Psoas muscle (tissue), 8 donors: ENCODE results near the gene KIF3C. TPM values are rescaled to one million over a fixed set of nuclear protein-coding genes. Genes with fewer than 3 reads are reported as not detected.

ENCODE experiments used
- ATAC-seq, 4 donors: fragments of 200-7000 bp; cut with Tn5 transposase; one replicate each; pipeline ENCODE4 v1.9.1; 2020; ENCODE audit warnings: moderate library complexity in 3 of 4, mild to moderate bottlenecking in 2 of 4
- DNase-seq, 2 donors: peaks; one replicate each; pipeline ENCODE4 v3.0.0-alpha.2; 2020
- H3K27ac ChIP-seq: fragments of 200-600 bp; one replicate; pipeline ENCODE4 v1.8.0; 2022
- H3K27me3 ChIP-seq, 3 donors: fragments of 200-600 bp in 1 of 3; one replicate each; pipeline versions ENCODE4 v1.6.1 to v1.8.0; 2013 to 2022; ENCODE audit warnings: low read length in 2 of 3, mild to moderate bottlenecking in 2 of 3, moderate library complexity in 1 of 3; ENCODE audit not compliant: insufficient read depth in 3 of 3
- H3K36me3 ChIP-seq, 2 donors: fragments of 200-600 bp in 1 of 2; one replicate each; pipeline versions ENCODE4 v1.6.1 to v1.8.0; 2013 to 2022; ENCODE audit warnings: low read depth in 1 of 2, mild to moderate bottlenecking in 1 of 2, moderate library complexity in 1 of 2; ENCODE audit not compliant: insufficient read depth in 1 of 2
- H3K4me1 ChIP-seq: fragments of 200-600 bp; one replicate; pipeline ENCODE4 v1.8.0; 2022
- H3K4me3 ChIP-seq: fragments of 200-600 bp; one replicate; pipeline ENCODE4 v1.8.0; 2022; ENCODE audit warnings: mild to moderate bottlenecking
- H3K9me3 ChIP-seq: fragments of 200-600 bp; one replicate; pipeline ENCODE4 v1.8.0; 2022
- CTCF ChIP-seq: fragments of 200-600 bp; IDR thresholded peaks from one replicate; pipeline ENCODE4 v1.8.0; 2022; ENCODE audit warnings: antibody characterized with exemption
- WGBS, 3 donors: extraction: QIAGEN DNeasy Blood & Tissue Kit; methylation state at CpG; one replicate each; pipeline versions ENCODE4 v1.1.6 to v1.1.7; 2013; 5-methylcytosine and 5-hydroxymethylcytosine counted together
- intact Hi-C, 2 donors: fragments of 100-400 bp; cut with DNase I; formaldehyde crosslinking; loops; one replicate each; pipeline versions ENCODE4 v1.11.0 to v1.14.2; 2022
- polyA plus RNA-seq, 3 donors: library from polyadenylated mRNA; stranded (reverse); fragments of 200-250 nt; gene quantifications; one replicate each; pipeline ENCODE4 v1.2.3, GENCODE V29; 2013
- total RNA-seq, 4 donors: library from RNA; stranded (reverse); fragmentation: NEBNext Ultra II Directional in 2 of 4; extraction: Animal tissue kit (Norgen Biotek cat#: 25700) in 2 of 4; gene quantifications; one replicate each; pipeline versions ENCODE4 v1.2.1 to v1.2.4, GENCODE V29; 2021 to 2023
- donor health status: healthy with polysubstance abuse.
- donor health status: DM: no; HTN: no; CAD: no; lungs with moderate emphysema.
- donor health status: Bipolar disorder and iron deficiency.
- donor health status: healthy.
- donor health status: DM: yes; HTN: yes; CAD: no.
- donor health status: DM: no; HTN: no; CAD: no.
- donor health status: DM: no; HTN: no; CAD: no.
- donor health status: DM: yes; HTN: yes; CAD: no.

The KIF3C gene
- total and polyA plus RNA-seq, 7 donors: 0.82 to 3.3 (median 1.7) TPM

GRCh38 chr2:25879133-25879730 lies 103.1 kb downstream of the KIF3C start:
- peak overlapping the region; percentile 94 for H3K27ac ChIP-seq
- peaks cover 18% of the 10 kb centered on the region for H3K4me1 ChIP-seq
- no peaks in the 10 kb centered on the region for H3K9me3 ChIP-seq
- H3K4me3 ChIP-seq: peak overlapping the region; percentile 94
- 93 to 95% (median 94%) methylated on average over 5 of the region's 5 CpGs for WGBS, 3 donors
- ATAC-seq: no peak
- intact Hi-C loops: no loop called here
- DNase-seq: no peak
- H3K27me3 ChIP-seq: no peaks in the 10 kb centered on the region
- H3K36me3 ChIP-seq: peaks cover 0 to 8% of the 10 kb centered on the region in 2 donors
- TF ChIP-seq CTCF: no peak

DNA sequence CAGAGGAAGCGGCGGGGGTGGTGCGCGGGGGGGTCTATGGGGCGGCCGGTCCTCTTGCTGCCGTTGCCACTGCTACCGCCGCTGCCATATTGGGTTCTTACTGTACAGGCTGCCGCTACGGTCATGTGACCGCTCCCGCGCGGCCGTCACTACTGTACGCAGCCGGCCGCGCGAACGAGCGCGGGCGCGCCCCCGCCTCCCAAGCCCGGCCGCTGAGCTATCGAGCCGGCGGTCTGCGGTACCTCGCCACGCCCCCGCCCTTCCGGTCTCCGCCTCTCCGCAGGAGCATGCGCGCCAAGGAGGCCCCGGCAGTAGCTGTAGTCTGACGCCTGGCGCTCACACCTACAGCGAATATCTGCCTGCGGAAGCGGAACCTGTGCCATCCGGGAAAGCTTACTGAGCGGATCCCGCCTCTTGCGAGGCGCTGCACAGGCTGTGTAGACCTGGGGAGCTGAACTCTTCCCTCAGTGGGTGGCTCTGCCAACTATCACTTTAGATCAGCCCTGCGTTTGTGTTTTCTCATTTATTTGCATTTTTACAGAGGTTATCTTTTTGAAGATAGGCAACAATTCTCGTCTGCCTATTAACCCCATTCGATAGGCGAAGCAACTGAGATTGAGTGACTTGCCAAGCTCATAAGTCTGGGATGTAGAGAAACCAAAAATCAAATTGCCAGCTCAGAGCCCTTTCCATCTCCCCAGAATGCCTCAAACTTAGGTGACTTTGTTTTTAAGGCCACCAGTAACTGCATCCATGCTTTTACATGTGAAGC lies 103.8 kb downstream of the KIF3C start, which contains the start of gene ASXL2:
Gene ASXL2 (minus strand): TSS at position 127 of the 772 bp plus-strand sequence. CDS start 265 bp downstream, outside the sequence.
- Histone ChIP-seq H3K36me3 (peaks cover 0 to 9% of the 10 kb centered on the region in 2 donors), H3K4me1 (peaks cover 20% of the 10 kb centered on the region), H3K27ac (peak within 1 kb of the TSS; percentile 94), H3K9me3 (no peaks in the 10 kb centered on the region), H3K4me3 (peak within 1 kb of the TSS; percentile 94), H3K27me3 (no peaks in the 10 kb centered on the region)
- peak; percentile 97 to 99 for DNase-seq
- 1 to 2% (median 2%) methylated on average over 48 to 56 of the region's 56 CpGs for WGBS, 3 donors
- no peak for TF ChIP-seq CTCF
- intact Hi-C loops: no loop called here
- peak; percentile 96 to 99 (median 98) for ATAC-seq

DNA sequence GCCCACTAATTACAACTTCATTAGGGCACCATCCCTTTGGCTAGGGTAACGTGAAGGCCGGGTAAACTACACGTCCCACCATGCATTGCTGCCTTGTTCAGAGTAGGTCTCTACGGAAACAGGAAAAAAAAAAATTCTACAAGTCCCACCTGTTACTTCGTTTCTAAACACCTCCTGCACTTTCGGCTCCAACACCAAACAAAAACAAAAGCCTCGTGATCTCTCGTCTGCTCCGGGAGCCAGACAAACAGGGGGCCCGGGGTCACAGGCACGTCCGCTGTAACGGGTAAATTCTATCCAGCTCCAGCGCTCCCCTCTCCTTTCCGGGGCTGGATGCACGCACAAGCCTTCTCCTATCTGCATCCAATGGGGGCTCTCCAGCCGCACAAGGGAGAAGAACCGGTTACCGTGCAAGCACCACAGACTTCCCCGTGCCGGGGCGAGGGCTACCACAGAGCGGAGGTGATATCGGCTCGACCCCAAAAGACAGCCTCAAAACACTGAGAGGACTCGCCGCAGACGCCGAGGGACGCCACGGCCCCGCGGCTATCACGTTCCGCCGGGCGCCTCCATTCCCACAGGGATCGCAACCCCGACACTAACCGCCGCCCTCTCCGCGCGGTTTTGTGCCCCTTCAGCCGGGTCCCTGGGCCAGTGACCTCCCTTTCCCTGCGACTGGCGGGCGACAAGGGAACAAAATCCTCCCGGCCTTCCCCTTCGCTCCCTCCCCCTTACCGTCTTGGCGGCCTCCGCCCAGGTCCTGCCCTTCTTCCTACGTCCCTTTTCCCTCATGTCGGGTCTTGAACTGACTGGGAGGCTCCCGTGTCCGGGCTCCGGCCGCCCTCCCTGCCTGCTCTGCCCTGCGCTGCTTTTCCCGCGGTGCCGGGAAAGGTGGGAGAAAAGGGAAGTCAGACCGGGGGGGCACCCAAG lies 104.6 kb downstream of the KIF3C start:
- H3K27me3 ChIP-seq: no peaks in the 10 kb centered on the region
- DNase-seq: peak; percentile 20 to 59
- H3K27ac ChIP-seq: peak overlapping the region; percentile 94
- peak overlapping the region; percentile 94 for H3K4me3 ChIP-seq
- 0 to 1% (median 0%) methylated on average over 55 to 64 of the region's 64 CpGs for WGBS, 3 donors
- intact Hi-C loops: no loop called here
- H3K36me3 ChIP-seq: peaks cover 0 to 9% of the 10 kb centered on the region in 2 donors
- no peak for TF ChIP-seq CTCF
- H3K9me3 ChIP-seq: no peaks in the 10 kb centered on the region
- ATAC-seq: peak; percentile 11 to 69 (median 44)
- H3K4me1 ChIP-seq: peaks cover 20% of the 10 kb centered on the region

Other genes with a start within 250 kb of the KIF3C start
- 10 to 100 TPM; 17.5 to 19.4 (median 18.5) TPM for gene ASXL2, start 104.0 kb downstream of the KIF3C start, total RNA-seq
- gene ASXL2, start 104.0 kb downstream of the KIF3C start, polyA plus RNA-seq: 1 to 10 TPM; 2.3 to 9.1 (median 3.2) TPM
- 100 to 1,000 TPM; 131 to 164 (median 149) TPM for gene RAB10, start 51.6 kb upstream of the KIF3C start, total RNA-seq
- 100 to 1,000 TPM in 2 of 3 donors, 10 to 100 TPM in 1; 76.5 to 170 (median 116) TPM for gene RAB10, start 51.6 kb upstream of the KIF3C start, polyA plus RNA-seq
- gene GAREM2, start 190.6 kb upstream of the KIF3C start, total RNA-seq: 1 to 10 TPM; 1.2 to 5.5 (median 2.5) TPM
- gene GAREM2, start 190.6 kb upstream of the KIF3C start, polyA plus RNA-seq: 1 to 10 TPM in 1 of 3 donors, under 1 TPM in 2; 0.39 to 1.4 (median 0.51) TPM